ENCODE data around the gene L3MBTL1.

Gene L3MBTL1

DNA sequence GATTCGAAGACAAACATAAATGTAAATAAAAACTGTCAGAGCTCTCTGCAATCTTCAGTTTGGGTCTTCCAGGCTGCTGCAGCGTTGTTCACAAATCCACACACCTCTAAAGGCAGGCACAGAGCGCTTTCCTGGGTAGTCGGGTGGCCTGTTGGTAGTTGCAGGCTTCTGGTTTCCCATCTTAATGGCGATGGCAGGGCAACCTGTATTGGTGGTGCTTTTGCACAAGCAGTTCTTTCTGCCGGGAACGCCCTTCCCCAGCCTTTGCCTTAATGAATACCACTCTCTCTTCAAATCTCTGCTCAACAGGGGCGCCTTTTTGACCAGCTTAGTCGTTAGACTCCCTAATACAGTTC, 82.5 kb downstream of the L3MBTL1 start:
- peak overlapping the region; percentile 86 for H3K4me3 ChIP-seq (ENCODE audit: low read length)
- no peak for DNase-seq (ENCODE audit: low read depth)
- TF ChIP-seq, protein P1, sequence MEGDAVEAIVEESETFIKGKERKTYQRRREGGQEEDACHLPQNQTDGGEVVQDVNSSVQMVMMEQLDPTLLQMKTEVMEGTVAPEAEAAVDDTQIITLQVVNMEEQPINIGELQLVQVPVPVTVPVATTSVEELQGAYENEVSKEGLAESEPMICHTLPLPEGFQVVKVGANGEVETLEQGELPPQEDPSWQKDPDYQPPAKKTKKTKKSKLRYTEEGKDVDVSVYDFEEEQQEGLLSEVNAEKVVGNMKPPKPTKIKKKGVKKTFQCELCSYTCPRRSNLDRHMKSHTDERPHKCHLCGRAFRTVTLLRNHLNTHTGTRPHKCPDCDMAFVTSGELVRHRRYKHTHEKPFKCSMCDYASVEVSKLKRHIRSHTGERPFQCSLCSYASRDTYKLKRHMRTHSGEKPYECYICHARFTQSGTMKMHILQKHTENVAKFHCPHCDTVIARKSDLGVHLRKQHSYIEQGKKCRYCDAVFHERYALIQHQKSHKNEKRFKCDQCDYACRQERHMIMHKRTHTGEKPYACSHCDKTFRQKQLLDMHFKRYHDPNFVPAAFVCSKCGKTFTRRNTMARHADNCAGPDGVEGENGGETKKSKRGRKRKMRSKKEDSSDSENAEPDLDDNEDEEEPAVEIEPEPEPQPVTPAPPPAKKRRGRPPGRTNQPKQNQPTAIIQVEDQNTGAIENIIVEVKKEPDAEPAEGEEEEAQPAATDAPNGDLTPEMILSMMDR (conservative IDR thresholded peaks at IDR 0.05; ENCODE audit: low read length) = no peak

DNA sequence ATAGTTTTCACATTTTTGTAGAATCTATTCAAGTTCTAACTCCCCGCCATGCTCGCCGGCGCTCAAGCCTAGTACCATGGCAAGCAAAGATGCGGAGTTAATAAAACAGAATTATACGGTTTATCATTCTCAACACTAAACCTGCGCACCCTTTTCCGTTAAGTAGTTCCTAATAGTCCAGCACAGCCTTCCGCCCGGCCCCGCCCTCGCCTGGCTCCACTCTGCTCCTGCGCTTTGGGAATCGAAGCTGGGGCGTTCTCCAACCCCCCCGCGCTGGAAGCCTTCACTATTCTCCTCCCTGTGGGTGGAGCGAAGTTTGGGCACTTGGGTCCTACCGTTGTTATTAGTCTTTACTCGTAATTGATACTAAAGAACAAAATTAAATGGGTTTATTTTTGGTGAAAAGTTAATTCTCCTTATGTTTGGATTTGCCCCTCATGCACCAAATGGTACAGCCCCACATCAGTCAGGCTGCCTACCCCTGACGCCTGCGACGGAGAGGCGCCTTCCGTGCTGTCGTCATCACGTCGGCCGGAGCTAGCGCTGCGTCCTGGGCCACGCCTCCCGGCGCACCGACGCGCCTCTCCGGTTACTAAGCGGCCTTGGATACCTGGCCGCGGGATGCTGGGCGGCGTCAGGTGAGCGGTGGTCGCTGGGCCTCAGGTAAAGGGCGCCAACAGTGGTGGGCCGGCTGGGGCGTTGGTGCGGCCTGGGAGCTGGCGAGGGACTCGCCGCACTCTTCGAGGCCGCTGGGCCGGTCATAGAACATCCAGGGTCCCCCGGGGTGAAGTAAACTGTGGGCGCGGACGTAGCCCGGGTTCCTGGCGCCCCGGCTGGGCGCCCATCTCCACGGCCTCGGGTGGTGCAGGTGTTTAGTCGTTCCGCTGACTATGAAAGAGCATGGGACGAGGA, 83.2 kb downstream of the L3MBTL1 start, which contains the start of gene IFT52:
Gene IFT52, plus strand, starts transcription at position 546 of the 912 bp plus-strand sequence. CDS start 3,762 bp downstream, outside the sequence.
- TF ChIP-seq, protein P1 (conservative IDR thresholded peaks at IDR 0.05; ENCODE audit: low read length) = no peak
- peak within 1 kb of the TSS; percentile 86 for H3K4me3 ChIP-seq (ENCODE audit: low read length)
- peak; percentile 86 for DNase-seq (ENCODE audit: low read depth)
